ENCODE data around the gene SLC7A7.
"Not testable (repeated sequence)": the region's sequence is repeated elsewhere in the genome, so short reads cannot be mapped to it uniquely, and the experiment has no call there.

The SLC7A7 gene

DNA sequence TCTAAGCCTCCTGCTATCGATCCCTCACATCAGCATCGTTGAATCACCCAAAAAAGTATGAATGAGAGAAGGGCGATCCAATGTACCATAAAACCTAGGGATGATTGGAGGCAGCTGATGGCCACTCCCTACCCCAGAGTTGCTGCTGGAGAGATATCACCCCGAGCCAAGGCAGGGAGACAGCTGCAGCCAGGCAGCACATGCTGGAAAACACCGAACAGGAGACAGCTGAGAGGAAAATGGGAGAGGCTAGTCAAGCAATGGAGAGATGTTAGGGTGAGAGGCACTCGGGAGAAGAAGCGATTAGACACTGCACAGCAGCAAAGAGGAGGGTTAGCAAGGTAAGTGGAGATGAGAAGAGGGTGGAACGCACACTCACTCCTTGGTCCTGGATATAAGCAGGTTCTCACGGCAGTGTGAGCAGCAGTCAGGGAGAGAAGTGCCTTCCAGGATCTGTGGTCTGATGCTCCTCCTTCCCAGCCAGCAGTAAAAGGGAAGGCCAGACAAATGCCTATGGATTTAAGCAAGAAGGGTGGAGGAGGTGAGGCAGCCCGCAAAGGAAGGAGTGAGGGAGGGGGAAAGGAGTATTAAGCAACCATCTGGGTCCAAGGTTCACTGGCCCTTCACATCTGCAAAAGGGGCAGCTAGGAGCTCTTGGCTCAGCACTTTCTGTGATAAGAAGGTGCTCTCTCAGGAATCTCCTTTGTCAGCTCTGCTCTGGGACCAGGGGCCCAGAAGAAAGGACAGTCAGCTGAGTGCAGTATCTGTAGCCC, at the start of gene SLC7A7:
SLC7A7 (minus strand) TSS at position 495 of the 773 bp plus-strand sequence. CDS start 2,037 bp downstream, outside the sequence.
- in situ Hi-C loops (cut with MboI; ENCODE audit: low sequenced_read_pairs, unreplicated experiment) = no loop called here
- TF ChIP-seq, protein P1, sequence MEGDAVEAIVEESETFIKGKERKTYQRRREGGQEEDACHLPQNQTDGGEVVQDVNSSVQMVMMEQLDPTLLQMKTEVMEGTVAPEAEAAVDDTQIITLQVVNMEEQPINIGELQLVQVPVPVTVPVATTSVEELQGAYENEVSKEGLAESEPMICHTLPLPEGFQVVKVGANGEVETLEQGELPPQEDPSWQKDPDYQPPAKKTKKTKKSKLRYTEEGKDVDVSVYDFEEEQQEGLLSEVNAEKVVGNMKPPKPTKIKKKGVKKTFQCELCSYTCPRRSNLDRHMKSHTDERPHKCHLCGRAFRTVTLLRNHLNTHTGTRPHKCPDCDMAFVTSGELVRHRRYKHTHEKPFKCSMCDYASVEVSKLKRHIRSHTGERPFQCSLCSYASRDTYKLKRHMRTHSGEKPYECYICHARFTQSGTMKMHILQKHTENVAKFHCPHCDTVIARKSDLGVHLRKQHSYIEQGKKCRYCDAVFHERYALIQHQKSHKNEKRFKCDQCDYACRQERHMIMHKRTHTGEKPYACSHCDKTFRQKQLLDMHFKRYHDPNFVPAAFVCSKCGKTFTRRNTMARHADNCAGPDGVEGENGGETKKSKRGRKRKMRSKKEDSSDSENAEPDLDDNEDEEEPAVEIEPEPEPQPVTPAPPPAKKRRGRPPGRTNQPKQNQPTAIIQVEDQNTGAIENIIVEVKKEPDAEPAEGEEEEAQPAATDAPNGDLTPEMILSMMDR (IDR thresholded peaks at IDR 0.05; ENCODE audit: borderline replicate concordance, control extremely low read depth, extremely low read depth, insufficient read depth, missing control alignments) = no peak

GRCh38 chr14:22864979-22865378, 49.7 kb upstream of the SLC7A7 start:
- in situ Hi-C loops (cut with MboI; ENCODE audit: low sequenced_read_pairs, unreplicated experiment) = no loop called here
- TF ChIP-seq, protein P1 (IDR thresholded peaks at IDR 0.05; ENCODE audit: borderline replicate concordance, control extremely low read depth, extremely low read depth, insufficient read depth, missing control alignments) = no peak

More for the DNA sequence above, at the start of gene SLC7A7:
- DNase-seq (ENCODE audit: low spot score) = no peak

DNA sequence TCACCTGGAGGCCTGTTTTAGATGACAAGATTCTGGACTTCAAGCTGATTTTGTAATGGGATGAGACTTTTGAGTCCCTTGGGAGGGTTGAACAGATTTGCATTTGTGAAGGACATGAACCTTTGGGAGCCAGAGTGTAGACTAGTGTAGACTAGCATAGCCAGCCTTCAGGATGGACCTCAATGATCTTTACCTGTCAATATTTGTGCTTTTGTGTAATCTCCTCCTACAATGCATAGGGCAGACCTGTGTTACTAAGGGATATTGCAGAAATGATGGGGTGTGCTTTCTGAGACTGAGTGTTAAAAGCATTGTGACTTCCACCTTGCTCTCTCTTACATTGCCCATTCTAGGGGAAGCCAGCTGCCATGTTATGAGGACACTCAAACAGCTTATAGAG, 46.4 kb upstream of the SLC7A7 start:
- no peak for DNase-seq (ENCODE audit: low spot score)
- in situ Hi-C loops (cut with MboI; ENCODE audit: low sequenced_read_pairs, unreplicated experiment) = no loop called here
- TF ChIP-seq, protein P1 (IDR thresholded peaks at IDR 0.05; ENCODE audit: borderline replicate concordance, control extremely low read depth, extremely low read depth, insufficient read depth, missing control alignments) = no peak

More at GRCh38 chr14:22864979-22865378, 49.7 kb upstream of the SLC7A7 start:
- no peak for DNase-seq (ENCODE audit: low spot score)

- in situ Hi-C loops (cut with MboI; ENCODE audit: low sequenced_read_pairs, unreplicated experiment); DNase-seq (ENCODE audit: low spot score): not testable (repeated sequence)
Measured at GRCh38 chr14:22860377-22860776, 45.1 kb upstream of the SLC7A7 start.

DNA sequence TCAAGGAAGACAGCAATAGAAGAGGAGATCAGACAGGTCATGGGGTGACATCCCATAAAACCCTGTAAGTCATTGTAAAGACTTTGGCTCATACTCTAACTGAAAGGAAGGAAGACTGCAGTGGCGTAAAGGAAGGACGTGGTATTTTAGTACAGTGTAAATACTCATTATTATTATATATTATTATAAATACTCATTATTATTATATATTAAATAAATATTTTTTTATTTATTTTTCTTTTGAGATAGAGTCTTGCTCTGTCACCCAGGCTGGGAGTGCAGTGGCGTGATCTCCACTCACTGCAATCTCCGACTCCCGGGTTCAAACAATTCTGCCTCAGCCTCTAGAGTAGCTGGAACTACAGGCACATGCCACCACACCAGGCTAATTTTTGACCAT, 41.2 kb upstream of the SLC7A7 start:
- DNase-seq (ENCODE audit: low spot score) = no peak
- in situ Hi-C loops (cut with MboI; ENCODE audit: low sequenced_read_pairs, unreplicated experiment) = loop anchor here (10.0 kb wide), 2 partner anchors 282 to 472 kb away; no protein-coding TSS in a partner anchor
- TF ChIP-seq, protein P1 (IDR thresholded peaks at IDR 0.05; ENCODE audit: borderline replicate concordance, control extremely low read depth, extremely low read depth, insufficient read depth, missing control alignments) = no peak

- in situ Hi-C loops (cut with MboI; ENCODE audit: low sequenced_read_pairs, unreplicated experiment) = loop anchor here (5.0 to 10.0 kb wide), 3 partner anchors 78 to 470 kb away; no protein-coding TSS in a partner anchor
- TF ChIP-seq, protein P1 (IDR thresholded peaks at IDR 0.05; ENCODE audit: borderline replicate concordance, control extremely low read depth, extremely low read depth, insufficient read depth, missing control alignments) = no peak
- no peak for DNase-seq (ENCODE audit: low spot score)
Measured at GRCh38 chr14:22854963-22855724, 39.9 kb upstream of the SLC7A7 start.

DNA sequence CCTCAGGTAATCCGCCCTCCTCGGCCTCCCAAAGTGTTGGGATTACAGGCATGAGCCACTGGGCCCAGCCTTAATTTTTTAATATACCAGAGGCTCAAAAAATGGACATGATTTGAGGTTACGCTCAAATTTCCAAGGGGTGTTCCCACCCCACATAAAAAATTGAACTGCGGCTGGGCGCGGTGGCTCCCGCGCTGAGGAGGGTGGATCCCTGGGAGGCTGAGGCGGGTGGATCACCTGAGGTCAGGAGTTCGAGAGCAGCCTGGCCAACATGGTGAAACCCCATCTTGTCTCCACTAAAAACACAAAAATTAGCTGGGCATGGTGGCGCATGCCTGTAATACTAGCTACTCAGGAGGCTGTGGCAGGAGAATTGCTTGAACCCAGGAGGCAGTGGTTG, 39.1 kb upstream of the SLC7A7 start:
- not testable (repeated sequence) for DNase-seq (ENCODE audit: low spot score)
- in situ Hi-C loops (cut with MboI; ENCODE audit: low sequenced_read_pairs, unreplicated experiment) = loop anchor here (5.0 to 10.0 kb wide), 3 partner anchors 77 to 469 kb away; no protein-coding TSS in a partner anchor

Measured in GM13976 (cell line).